ENCODE data around the gene SUPT4H1.

DNA sequence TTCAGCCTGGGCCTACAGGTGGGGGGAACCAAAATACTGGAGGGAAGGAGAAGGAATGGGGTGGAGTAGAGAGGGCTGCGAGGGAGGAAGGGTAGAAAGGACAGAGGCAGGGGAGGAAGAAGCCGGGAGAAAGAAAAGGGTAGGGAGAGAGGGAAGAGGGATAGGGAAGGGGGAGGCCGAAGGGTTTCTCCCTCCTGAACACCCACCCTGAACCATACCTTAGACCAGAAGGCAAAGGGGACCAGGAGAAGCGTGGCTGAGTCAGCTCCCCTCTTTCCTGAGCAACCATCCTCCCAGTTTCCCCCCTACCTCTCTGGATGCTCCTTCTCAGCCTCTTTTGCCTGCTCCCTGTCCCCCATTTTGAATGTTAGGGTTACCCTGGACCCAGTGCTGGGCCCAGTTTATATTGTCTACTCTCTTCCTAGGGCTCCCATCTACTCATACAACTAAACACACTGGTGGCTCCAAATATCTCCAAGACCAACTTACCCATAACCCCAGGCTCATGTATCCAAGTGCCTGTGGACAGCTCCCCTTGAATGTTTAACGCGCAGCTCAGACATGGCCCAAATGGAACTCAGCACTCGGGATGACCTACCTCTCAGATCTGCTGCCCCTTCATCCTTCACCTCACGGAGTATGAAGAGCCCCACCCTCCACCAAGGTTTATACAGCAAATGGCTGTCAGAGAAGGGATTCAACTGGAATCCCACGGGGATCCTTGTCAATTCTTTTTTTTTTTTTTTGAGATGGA lies 31.3 kb downstream of the SUPT4H1 start:
- TF ChIP-seq FOXP2 (optimal IDR thresholded peaks at IDR 0.05; ENCODE audit: borderline replicate concordance, extremely low read depth, extremely low read length, insufficient read depth) (no peak), POLR2AphosphoS5 (IDR thresholded peaks at IDR 0.05; ENCODE audit: low read depth, low read length) (no peak), TAF1 (IDR thresholded peaks at IDR 0.05; ENCODE audit: borderline replicate concordance, insufficient read depth, low read length) (no peak)
- TF ChIP-seq, protein P1, sequence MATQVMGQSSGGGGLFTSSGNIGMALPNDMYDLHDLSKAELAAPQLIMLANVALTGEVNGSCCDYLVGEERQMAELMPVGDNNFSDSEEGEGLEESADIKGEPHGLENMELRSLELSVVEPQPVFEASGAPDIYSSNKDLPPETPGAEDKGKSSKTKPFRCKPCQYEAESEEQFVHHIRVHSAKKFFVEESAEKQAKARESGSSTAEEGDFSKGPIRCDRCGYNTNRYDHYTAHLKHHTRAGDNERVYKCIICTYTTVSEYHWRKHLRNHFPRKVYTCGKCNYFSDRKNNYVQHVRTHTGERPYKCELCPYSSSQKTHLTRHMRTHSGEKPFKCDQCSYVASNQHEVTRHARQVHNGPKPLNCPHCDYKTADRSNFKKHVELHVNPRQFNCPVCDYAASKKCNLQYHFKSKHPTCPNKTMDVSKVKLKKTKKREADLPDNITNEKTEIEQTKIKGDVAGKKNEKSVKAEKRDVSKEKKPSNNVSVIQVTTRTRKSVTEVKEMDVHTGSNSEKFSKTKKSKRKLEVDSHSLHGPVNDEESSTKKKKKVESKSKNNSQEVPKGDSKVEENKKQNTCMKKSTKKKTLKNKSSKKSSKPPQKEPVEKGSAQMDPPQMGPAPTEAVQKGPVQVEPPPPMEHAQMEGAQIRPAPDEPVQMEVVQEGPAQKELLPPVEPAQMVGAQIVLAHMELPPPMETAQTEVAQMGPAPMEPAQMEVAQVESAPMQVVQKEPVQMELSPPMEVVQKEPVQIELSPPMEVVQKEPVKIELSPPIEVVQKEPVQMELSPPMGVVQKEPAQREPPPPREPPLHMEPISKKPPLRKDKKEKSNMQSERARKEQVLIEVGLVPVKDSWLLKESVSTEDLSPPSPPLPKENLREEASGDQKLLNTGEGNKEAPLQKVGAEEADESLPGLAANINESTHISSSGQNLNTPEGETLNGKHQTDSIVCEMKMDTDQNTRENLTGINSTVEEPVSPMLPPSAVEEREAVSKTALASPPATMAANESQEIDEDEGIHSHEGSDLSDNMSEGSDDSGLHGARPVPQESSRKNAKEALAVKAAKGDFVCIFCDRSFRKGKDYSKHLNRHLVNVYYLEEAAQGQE (IDR thresholded peaks at IDR 0.05; ENCODE audit: insufficient read depth in 1 of 2, low read depth in 2 of 2, low read length in 2 of 2): no peak
